ENCODE measurements around the gene HDC. TPM values are rescaled to one million over a fixed set of nuclear protein-coding genes. Genes with fewer than 3 reads are reported as not detected.

HDC gene, protein sequence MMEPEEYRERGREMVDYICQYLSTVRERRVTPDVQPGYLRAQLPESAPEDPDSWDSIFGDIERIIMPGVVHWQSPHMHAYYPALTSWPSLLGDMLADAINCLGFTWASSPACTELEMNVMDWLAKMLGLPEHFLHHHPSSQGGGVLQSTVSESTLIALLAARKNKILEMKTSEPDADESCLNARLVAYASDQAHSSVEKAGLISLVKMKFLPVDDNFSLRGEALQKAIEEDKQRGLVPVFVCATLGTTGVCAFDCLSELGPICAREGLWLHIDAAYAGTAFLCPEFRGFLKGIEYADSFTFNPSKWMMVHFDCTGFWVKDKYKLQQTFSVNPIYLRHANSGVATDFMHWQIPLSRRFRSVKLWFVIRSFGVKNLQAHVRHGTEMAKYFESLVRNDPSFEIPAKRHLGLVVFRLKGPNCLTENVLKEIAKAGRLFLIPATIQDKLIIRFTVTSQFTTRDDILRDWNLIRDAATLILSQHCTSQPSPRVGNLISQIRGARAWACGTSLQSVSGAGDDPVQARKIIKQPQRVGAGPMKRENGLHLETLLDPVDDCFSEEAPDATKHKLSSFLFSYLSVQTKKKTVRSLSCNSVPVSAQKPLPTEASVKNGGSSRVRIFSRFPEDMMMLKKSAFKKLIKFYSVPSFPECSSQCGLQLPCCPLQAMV
- 1 to 10 TPM in 4 of 7 donors, under 1 TPM in 2, not detected in 1; 0.47 to 2.9 (median 1.8) TPM for total RNA-seq
- under 1 TPM in 1 of 3 donors, not detected in 2; 0.22 TPM for polyA plus RNA-seq
- long read RNA-seq, donor 1, partial matches to known transcripts, result 0 of 1 reads
- long read RNA-seq, donor 1, other reads (novel, unspliced or antisense), result 0 of 1 reads
- long read RNA-seq, donor 2, result 0 reads

DNA sequence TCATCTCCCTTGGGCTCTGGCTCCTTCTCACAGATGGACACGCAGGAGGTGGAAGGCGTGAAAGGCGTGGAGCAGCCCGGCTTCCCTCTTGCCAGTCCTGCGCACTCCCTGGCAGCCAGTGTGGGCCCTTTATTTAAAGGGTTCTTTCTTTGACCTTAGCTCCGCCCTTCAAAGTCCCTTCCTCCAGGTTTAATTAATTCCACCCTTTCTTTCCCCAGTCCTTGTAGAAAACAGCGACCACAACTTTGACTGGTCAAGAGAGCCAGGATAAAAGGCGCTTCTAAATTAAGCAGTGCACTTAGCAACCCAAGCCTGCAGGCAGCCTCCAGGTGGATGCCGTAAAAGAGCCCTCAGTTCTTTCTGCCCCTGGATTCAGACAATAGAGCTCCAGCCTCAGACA lies at the start of gene HDC:
Gene HDC, minus strand, starts transcription at position 107 of the 400 bp plus-strand sequence. Its CDS starts 103 bp downstream, at position 4.
- H3K27me3 ChIP-seq (replicated peaks in 1 of 7), result peaks cover 0 to 6% (median 0%) of the 10 kb centered on the region in 7 donors
- no peaks in the 10 kb centered on the region for H3K36me3 ChIP-seq
- 81 to 90% (median 87%) methylated on average over 9 of the region's 9 CpGs for WGBS, 5 donors
- no peak within 1 kb of the TSS for H3K4me3 ChIP-seq
- H3K9me3 ChIP-seq, result peaks cover 0 to 6% (median 0%) of the 10 kb centered on the region in 8 donors
- intact Hi-C loops (cut with DNase I; ENCODE audit: low total_unique reads), result no loop called here
- no peak for DNase-seq
- no peak for TF ChIP-seq POLR2A (IDR thresholded peaks at IDR 0.05)
- no peak for TF ChIP-seq POLR2AphosphoS5 (IDR thresholded peaks at IDR 0.05)
- TF ChIP-seq, protein P1, sequence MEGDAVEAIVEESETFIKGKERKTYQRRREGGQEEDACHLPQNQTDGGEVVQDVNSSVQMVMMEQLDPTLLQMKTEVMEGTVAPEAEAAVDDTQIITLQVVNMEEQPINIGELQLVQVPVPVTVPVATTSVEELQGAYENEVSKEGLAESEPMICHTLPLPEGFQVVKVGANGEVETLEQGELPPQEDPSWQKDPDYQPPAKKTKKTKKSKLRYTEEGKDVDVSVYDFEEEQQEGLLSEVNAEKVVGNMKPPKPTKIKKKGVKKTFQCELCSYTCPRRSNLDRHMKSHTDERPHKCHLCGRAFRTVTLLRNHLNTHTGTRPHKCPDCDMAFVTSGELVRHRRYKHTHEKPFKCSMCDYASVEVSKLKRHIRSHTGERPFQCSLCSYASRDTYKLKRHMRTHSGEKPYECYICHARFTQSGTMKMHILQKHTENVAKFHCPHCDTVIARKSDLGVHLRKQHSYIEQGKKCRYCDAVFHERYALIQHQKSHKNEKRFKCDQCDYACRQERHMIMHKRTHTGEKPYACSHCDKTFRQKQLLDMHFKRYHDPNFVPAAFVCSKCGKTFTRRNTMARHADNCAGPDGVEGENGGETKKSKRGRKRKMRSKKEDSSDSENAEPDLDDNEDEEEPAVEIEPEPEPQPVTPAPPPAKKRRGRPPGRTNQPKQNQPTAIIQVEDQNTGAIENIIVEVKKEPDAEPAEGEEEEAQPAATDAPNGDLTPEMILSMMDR (IDR thresholded peaks at IDR 0.05 in 8 of 11, conservative IDR thresholded peaks at IDR 0.05 in 3 of 11), result no peak
- no peak within 1 kb of the TSS for H3K27ac ChIP-seq
- peaks cover 0 to 24% (median 12%) of the 10 kb centered on the region in 6 donors for H3K4me1 ChIP-seq

DNA sequence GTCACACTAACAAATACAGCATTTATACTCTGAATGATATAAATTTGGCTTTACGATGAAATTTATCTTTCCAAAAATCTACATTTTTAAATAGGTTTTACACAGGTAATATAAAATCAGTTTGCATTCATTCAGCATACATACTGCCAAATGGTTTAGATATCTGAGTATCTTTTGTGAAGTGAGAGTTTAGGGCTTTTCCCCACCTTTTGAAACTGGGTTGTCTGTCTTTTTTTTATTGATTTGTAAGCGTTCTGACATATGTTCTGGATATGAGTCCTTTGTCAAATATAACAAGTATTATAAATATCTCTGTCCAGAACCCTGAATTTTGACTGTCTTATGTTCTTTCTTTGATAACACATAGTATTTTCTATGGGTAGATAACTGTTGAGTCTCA lies 47.1 kb upstream of the HDC start:
- Histone ChIP-seq H3K36me3 (peaks cover 0 to 19% (median 10%) of the 10 kb centered on the region in 6 donors), H3K4me3 (no peak overlapping the region), H3K4me1 (peaks cover 0 to 15% (median 6%) of the 10 kb centered on the region in 6 donors), H3K9me3 (peaks cover 0 to 12% (median 9%) of the 10 kb centered on the region in 8 donors), H3K27ac (no peak overlapping the region), H3K27me3 (replicated peaks in 1 of 7) (no peaks in the 10 kb centered on the region)
- intact Hi-C loops (cut with DNase I; ENCODE audit: low total_unique reads), result no loop called here
- DNase-seq, result no peak
- 80 to 90% (median 86%) methylated on average over 2 of the region's 2 CpGs for WGBS, 5 donors
- TF ChIP-seq POLR2AphosphoS5 (IDR thresholded peaks at IDR 0.05), result no peak
- TF ChIP-seq POLR2A (IDR thresholded peaks at IDR 0.05), result no peak
- TF ChIP-seq, protein P1 (IDR thresholded peaks at IDR 0.05 in 8 of 11, conservative IDR thresholded peaks at IDR 0.05 in 3 of 11), result no peak

DNA sequence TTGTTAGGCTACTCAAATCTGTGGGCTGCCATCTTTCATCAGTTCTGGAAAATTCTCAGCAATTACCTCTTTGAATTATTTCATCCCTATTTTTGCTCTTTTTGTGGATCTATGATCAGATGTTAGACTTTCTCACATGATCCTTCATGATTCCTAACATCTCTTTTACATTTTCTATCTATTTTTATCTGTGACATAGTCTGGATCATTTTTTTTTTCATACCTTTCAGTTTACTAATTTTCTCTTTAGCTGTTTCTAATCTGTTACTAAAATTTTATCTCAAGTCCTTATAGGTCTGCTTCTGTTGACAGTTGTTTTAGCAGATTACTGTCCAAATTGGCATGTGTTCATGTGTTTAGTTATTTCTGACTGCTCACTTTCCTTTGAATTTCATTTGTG lies 42.3 kb upstream of the HDC start:
- peaks cover 0 to 50% (median 19%) of the 10 kb centered on the region in 6 donors for H3K36me3 ChIP-seq
- H3K4me1 ChIP-seq, result peaks cover 0 to 2% (median 0%) of the 10 kb centered on the region in 6 donors
- intact Hi-C loops (cut with DNase I; ENCODE audit: low total_unique reads), result no loop called here
- peaks cover 0 to 18% (median 16%) of the 10 kb centered on the region in 8 donors for H3K9me3 ChIP-seq
- no peak overlapping the region for H3K4me3 ChIP-seq
- DNase-seq, result no peak
- H3K27ac ChIP-seq, result no peak overlapping the region
- no peaks in the 10 kb centered on the region for H3K27me3 ChIP-seq (replicated peaks in 1 of 7)
- TF ChIP-seq POLR2A (IDR thresholded peaks at IDR 0.05), result no peak
- TF ChIP-seq, protein P1 (IDR thresholded peaks at IDR 0.05 in 8 of 11, conservative IDR thresholded peaks at IDR 0.05 in 3 of 11), result no peak
- no peak for TF ChIP-seq POLR2AphosphoS5 (IDR thresholded peaks at IDR 0.05)
